ENCODE results near the gene FOSL2. TPM values are rescaled to one million over a fixed set of nuclear protein-coding genes. Genes with fewer than 3 reads are reported as not detected.
A peak's percentile ranks its signal among the peaks of the same experiment; 100 is the strongest.

Gene FOSL2
- total RNA-seq, 1 donor from 2014 or later: 60.5 TPM

DNA sequence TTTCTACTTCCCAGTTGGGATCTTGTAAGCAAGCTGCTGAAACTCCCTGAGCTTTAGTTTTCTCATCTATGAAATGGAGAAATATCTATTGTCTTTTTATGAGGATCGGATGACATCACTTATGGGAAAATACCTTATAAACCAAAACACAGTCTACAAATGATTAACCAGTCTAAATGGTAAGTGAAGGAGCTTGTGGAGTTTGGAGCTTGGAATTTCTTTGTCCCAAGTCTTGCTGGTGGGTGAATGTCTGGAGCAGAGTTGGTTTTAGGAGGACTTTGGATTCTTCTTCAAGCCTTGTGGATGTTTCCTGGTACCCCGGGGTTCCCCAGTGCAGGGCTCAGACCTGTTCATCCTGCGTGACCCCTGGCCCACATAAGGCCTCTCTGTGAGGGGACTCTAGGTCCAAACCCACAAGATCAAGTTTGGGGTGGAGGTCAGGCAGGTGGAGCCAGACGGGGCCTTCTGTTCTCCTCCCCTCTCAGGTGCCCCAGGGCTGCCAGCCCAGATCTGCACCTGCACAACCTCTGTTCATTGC is 43.2 kb downstream of the FOSL2 start:
- DNase-seq (ENCODE audit: low spot score in 2 of 2, unreplicated experiment in 2 of 2): no peak

DNA sequence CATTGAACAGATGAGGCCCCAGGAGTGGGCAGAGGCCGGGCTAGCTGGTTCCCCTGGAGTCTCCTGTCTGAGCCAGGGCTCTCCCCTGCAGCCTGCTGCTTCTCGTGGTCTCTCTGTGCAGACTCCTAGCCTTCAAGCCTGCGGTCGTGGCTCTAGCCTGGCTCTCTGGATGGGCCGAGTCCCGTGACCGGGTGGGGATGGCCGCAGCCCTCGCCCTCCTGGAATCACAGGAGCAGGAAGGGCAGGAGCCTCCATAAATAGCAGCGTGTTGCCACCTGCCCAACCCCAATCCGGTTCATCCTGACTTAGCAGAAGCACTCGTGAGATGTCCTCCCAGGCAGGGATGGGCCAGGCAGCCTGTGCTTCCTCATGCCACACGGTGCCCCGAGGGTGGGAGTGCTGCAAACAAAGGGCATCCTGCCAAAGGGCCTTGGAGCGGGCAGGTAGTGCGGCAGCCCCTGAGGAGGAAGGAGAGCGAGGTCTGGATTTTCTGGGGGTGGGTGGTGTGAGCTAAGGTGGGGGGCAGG is 43.9 kb downstream of the FOSL2 start:
- peaks cover 17% of the 10 kb centered on the region for H3K4me1 Mint-ChIP-seq
- peak overlapping the region; percentile 66 for H3K27ac Mint-ChIP-seq
- H3K27me3 Mint-ChIP-seq (ENCODE audit: low read depth): no peaks in the 10 kb centered on the region

More for the DNA sequence above, 43.2 kb downstream of the FOSL2 start:
- no peaks in the 10 kb centered on the region for H3K27me3 Mint-ChIP-seq (ENCODE audit: low read depth)
- peak overlapping the region; percentile 66 for H3K27ac Mint-ChIP-seq
- peaks cover 14% of the 10 kb centered on the region for H3K9me3 Mint-ChIP-seq
- no peaks in the 10 kb centered on the region for H3K36me3 Mint-ChIP-seq
- H3K4me3 Mint-ChIP-seq: no peak overlapping the region
- TF ChIP-seq, protein P1, sequence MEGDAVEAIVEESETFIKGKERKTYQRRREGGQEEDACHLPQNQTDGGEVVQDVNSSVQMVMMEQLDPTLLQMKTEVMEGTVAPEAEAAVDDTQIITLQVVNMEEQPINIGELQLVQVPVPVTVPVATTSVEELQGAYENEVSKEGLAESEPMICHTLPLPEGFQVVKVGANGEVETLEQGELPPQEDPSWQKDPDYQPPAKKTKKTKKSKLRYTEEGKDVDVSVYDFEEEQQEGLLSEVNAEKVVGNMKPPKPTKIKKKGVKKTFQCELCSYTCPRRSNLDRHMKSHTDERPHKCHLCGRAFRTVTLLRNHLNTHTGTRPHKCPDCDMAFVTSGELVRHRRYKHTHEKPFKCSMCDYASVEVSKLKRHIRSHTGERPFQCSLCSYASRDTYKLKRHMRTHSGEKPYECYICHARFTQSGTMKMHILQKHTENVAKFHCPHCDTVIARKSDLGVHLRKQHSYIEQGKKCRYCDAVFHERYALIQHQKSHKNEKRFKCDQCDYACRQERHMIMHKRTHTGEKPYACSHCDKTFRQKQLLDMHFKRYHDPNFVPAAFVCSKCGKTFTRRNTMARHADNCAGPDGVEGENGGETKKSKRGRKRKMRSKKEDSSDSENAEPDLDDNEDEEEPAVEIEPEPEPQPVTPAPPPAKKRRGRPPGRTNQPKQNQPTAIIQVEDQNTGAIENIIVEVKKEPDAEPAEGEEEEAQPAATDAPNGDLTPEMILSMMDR (IDR thresholded peaks at IDR 0.05; ENCODE audit: unreplicated experiment): no peak
- H3K4me1 Mint-ChIP-seq: peaks cover 17% of the 10 kb centered on the region

DNA sequence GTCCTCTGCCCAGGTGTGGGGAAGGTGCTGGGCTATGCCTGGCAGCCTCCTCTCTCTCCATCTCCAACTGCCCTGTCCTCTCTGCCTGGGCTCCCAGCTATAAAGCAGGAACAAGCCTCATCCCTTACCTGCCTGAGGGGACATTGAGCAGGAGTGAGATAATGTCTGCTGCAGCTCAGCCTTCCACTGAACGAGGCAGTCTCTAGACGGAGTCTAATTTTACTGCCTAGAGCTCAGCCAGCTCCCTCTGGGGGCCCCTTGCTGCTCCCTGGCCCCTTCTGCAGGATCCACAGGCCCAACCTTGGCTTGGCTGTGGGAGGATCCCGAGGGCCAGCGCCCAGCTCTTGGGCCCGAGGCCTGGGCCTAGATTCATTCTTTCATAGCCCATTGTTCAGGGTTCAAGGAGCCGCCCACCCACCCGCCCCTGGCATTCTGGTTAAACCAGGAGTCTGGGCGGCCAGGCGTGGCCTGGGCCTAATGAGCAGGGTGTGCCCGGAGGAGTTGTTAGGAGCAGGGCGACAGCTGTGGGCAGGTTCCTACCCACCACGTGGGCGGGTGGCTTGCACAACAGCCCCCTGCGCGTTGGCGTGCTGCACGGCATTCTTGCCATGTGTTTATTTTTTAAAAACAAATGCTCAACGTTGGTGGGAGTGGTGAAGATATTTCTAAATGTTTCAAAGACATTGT is 44.6 kb downstream of the FOSL2 start:
- Mint-ChIP-seq H3K27ac (peak overlapping the region; percentile 47), H3K4me3 (no peak overlapping the region)
- TF ChIP-seq, protein P1 (IDR thresholded peaks at IDR 0.05; ENCODE audit: unreplicated experiment): no peak

More for the DNA sequence above, 43.9 kb downstream of the FOSL2 start:
- peak in 1 of 2 experiments; percentile 46 for DNase-seq (ENCODE audit: low spot score in 2 of 2, unreplicated experiment in 2 of 2)
- H3K4me3 Mint-ChIP-seq: no peak overlapping the region
- peaks cover 14% of the 10 kb centered on the region for H3K9me3 Mint-ChIP-seq
- no peaks in the 10 kb centered on the region for H3K36me3 Mint-ChIP-seq
- TF ChIP-seq, protein P1 (IDR thresholded peaks at IDR 0.05; ENCODE audit: unreplicated experiment): no peak

DNA sequence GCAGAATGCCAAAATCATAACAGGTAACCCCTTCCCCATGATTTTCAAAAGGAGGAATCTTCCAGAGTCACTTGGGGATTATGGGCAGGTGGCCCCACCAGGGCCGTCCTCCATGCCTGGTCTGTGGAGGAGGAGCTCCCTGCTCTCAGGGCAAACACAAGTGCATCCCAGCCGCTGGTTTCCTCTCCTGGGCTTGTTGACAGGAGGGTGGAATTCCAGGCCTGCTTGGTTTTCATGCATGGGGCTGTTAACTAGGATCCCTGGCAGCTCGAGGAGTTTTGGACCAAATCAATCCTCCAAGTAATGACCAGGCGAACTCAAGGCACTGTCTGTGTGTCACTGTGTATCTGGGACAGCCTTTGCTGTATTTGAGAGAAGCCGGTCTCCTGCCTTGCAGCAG is 45.3 kb downstream of the FOSL2 start:
- no peak for DNase-seq (ENCODE audit: low spot score in 2 of 2, unreplicated experiment in 2 of 2)
- H3K4me3 Mint-ChIP-seq: no peak overlapping the region

More for the DNA sequence above, 44.6 kb downstream of the FOSL2 start:
- peaks cover 14% of the 10 kb centered on the region for H3K9me3 Mint-ChIP-seq
- DNase-seq (ENCODE audit: low spot score in 2 of 2, unreplicated experiment in 2 of 2): no peak
- no peaks in the 10 kb centered on the region for H3K27me3 Mint-ChIP-seq (ENCODE audit: low read depth)
- H3K36me3 Mint-ChIP-seq: no peaks in the 10 kb centered on the region
- peaks cover 17% of the 10 kb centered on the region for H3K4me1 Mint-ChIP-seq

DNA sequence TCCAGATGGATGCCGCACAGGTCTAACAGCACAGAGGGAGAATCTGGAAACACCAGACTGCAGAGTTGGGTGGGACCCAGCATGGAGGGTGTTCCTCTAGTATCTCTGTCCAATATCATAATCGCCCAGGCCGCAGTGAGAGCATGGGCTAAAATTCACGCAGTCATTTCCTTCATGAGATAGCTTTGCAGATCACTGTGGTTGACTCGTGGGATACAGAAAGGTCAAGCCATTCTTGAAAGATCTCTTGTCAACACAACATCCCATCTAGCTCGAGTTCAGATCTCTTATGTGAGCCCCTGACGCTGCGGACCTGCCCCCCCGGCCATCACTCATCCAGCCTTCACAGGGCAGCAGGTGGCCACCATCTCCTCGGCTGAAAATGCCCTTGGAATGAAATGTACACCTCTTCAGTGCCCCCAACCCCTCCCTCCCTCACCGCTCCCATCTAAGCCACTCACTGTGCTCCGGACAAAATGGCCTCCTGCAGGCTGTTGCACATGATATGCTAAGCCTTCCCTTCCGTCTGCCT is 45.9 kb downstream of the FOSL2 start:
- TF ChIP-seq, protein P1 (IDR thresholded peaks at IDR 0.05; ENCODE audit: unreplicated experiment): no peak
- peaks cover 5% of the 10 kb centered on the region for H3K9me3 Mint-ChIP-seq
- H3K4me3 Mint-ChIP-seq: no peak overlapping the region
- DNase-seq (ENCODE audit: low spot score in 2 of 2, unreplicated experiment in 2 of 2): no peak
- H3K27ac Mint-ChIP-seq: no peak overlapping the region
- no peaks in the 10 kb centered on the region for H3K27me3 Mint-ChIP-seq (ENCODE audit: low read depth)
- H3K36me3 Mint-ChIP-seq: no peaks in the 10 kb centered on the region
- peaks cover 17% of the 10 kb centered on the region for H3K4me1 Mint-ChIP-seq

More for the DNA sequence above, 45.3 kb downstream of the FOSL2 start:
- Mint-ChIP-seq H3K9me3 (peaks cover 12% of the 10 kb centered on the region), H3K27ac (peak overlapping the region; percentile 47), H3K27me3 (ENCODE audit: low read depth) (no peaks in the 10 kb centered on the region), H3K36me3 (no peaks in the 10 kb centered on the region), H3K4me1 (peaks cover 17% of the 10 kb centered on the region)
- TF ChIP-seq, protein P1 (IDR thresholded peaks at IDR 0.05; ENCODE audit: unreplicated experiment): no peak
